ENCODE results near the gene CSNK1G2.

- TF ChIP-seq, protein P1, sequence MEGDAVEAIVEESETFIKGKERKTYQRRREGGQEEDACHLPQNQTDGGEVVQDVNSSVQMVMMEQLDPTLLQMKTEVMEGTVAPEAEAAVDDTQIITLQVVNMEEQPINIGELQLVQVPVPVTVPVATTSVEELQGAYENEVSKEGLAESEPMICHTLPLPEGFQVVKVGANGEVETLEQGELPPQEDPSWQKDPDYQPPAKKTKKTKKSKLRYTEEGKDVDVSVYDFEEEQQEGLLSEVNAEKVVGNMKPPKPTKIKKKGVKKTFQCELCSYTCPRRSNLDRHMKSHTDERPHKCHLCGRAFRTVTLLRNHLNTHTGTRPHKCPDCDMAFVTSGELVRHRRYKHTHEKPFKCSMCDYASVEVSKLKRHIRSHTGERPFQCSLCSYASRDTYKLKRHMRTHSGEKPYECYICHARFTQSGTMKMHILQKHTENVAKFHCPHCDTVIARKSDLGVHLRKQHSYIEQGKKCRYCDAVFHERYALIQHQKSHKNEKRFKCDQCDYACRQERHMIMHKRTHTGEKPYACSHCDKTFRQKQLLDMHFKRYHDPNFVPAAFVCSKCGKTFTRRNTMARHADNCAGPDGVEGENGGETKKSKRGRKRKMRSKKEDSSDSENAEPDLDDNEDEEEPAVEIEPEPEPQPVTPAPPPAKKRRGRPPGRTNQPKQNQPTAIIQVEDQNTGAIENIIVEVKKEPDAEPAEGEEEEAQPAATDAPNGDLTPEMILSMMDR (IDR thresholded peaks at IDR 0.05): peak in 3 of 12 donors; percentile 22 to 30 (median 25)
- no peak for TF ChIP-seq POLR2A (IDR thresholded peaks at IDR 0.05)
Measured at GRCh38 chr19:1941146-1942077, at the start of gene CSNK1G2.
